Ammon's horn (tissue), 1 donor: ENCODE results near the gene TLR10.
A peak's percentile ranks its signal among the peaks of the same experiment; 100 is the strongest.

Experiments used
- DNase-seq: peaks from one replicate; pipeline ENCODE4 v3.0.0-alpha.2; 2016; ENCODE audit warnings: low spot score

Gene TLR10

GRCh38 chr4:38764277-38764676, 18.5 kb downstream of the TLR10 start:
- no peak for DNase-seq

GRCh38 chr4:38762560-38762959, 20.2 kb downstream of the TLR10 start:
- DNase-seq = no peak

GRCh38 chr4:38759790-38760122, 23.0 kb downstream of the TLR10 start:
- no peak for DNase-seq

GRCh38 chr4:38759113-38759789, 23.5 kb downstream of the TLR10 start:
- DNase-seq = peak; percentile 97

GRCh38 chr4:38757945-38758600, 24.7 kb downstream of the TLR10 start:
- DNase-seq = no peak

GRCh38 chr4:38752941-38753806, 29.6 kb downstream of the TLR10 start:
- DNase-seq = peak; percentile 68

GRCh38 chr4:38752372-38752940, 30.3 kb downstream of the TLR10 start:
- no peak for DNase-seq

GRCh38 chr4:38751341-38752010, 31.3 kb downstream of the TLR10 start:
- DNase-seq = no peak

- no peak for DNase-seq
Measured at GRCh38 chr4:38749336-38749735, 33.5 kb downstream of the TLR10 start.

GRCh38 chr4:38747629-38748028, 35.2 kb downstream of the TLR10 start:
- no peak for DNase-seq

- no peak for DNase-seq
Measured at GRCh38 chr4:38745881-38746280, 36.9 kb downstream of the TLR10 start.

- DNase-seq = peak; percentile 38
Measured at GRCh38 chr4:38743866-38744265, 38.9 kb downstream of the TLR10 start.

GRCh38 chr4:38740303-38740702, 42.5 kb downstream of the TLR10 start:
- no peak for DNase-seq

GRCh38 chr4:38738940-38739803, 43.6 kb downstream of the TLR10 start:
- no peak for DNase-seq

- no peak for DNase-seq
Measured at GRCh38 chr4:38735870-38736269, 46.9 kb downstream of the TLR10 start.

GRCh38 chr4:38734911-38735310, 47.9 kb downstream of the TLR10 start:
- DNase-seq = no peak

GRCh38 chr4:38734446-38734845, 48.3 kb downstream of the TLR10 start:
- no peak for DNase-seq

- DNase-seq = no peak
Measured at GRCh38 chr4:38733663-38734062, 49.1 kb downstream of the TLR10 start.

GRCh38 chr4:38730830-38731646, 51.8 kb downstream of the TLR10 start:
- peak; percentile 82 for DNase-seq

- no peak for DNase-seq
Measured at GRCh38 chr4:38730493-38730829, 52.3 kb downstream of the TLR10 start.
